HG02588 (cell line): ENCODE measurements around the gene SERPINB12.

Experiments used
- ATAC-seq: cut with Tn5 transposase; IDR thresholded peaks from one replicate; pipeline ENCODE4 v1.9.1; 2021; ENCODE audit warnings: mild to moderate bottlenecking, moderate library complexity; ENCODE audit not compliant: unreplicated experiment

Gene SERPINB12

GRCh38 chr18:63550068-63550467 lies 7.9 kb downstream of the SERPINB12 start:
- ATAC-seq, result no peak

GRCh38 chr18:63551769-63552168 lies 9.6 kb downstream of the SERPINB12 start:
- ATAC-seq, result no peak

- ATAC-seq, result no peak
Measured at GRCh38 chr18:63552581-63552980, 10.4 kb downstream of the SERPINB12 start.

GRCh38 chr18:63553081-63553480 lies 10.9 kb downstream of the SERPINB12 start:
- ATAC-seq, result no peak

- ATAC-seq, result no peak
Measured at GRCh38 chr18:63559567-63560491, 17.7 kb downstream of the SERPINB12 start.

GRCh38 chr18:63562284-63562683 lies 20.1 kb downstream of the SERPINB12 start:
- ATAC-seq, result peak; percentile 85

GRCh38 chr18:63564021-63564420 lies 21.9 kb downstream of the SERPINB12 start:
- ATAC-seq, result no peak

- ATAC-seq, result no peak
Measured at GRCh38 chr18:63564561-63564960, 22.4 kb downstream of the SERPINB12 start.

GRCh38 chr18:63567276-63567675 lies 25.1 kb downstream of the SERPINB12 start:
- no peak for ATAC-seq

- no peak for ATAC-seq
Measured at GRCh38 chr18:63567825-63568224, 25.7 kb downstream of the SERPINB12 start.

GRCh38 chr18:63570721-63571120 lies 28.6 kb downstream of the SERPINB12 start:
- no peak for ATAC-seq

- no peak for ATAC-seq
Measured at GRCh38 chr18:63575681-63576080, 33.5 kb downstream of the SERPINB12 start.

- peak; percentile 53 for ATAC-seq
Measured at GRCh38 chr18:63578357-63578958, 36.3 kb downstream of the SERPINB12 start.

- no peak for ATAC-seq
Measured at GRCh38 chr18:63579616-63580015, 37.4 kb downstream of the SERPINB12 start.

- ATAC-seq, result no peak
Measured at GRCh38 chr18:63585988-63586387, 43.8 kb downstream of the SERPINB12 start.

- ATAC-seq, result no peak
Measured at GRCh38 chr18:63586431-63586830, 44.3 kb downstream of the SERPINB12 start.

- no peak for ATAC-seq
Measured at GRCh38 chr18:63586966-63587365, 44.8 kb downstream of the SERPINB12 start, which contains the start of gene SERPINB13. TSS of gene SERPINB13 (plus strand) at chr18:63587343. CDS start at chr18:63588668, 1,325 bp downstream.

- no peak for ATAC-seq
Measured at GRCh38 chr18:63588909-63589308, 46.7 kb downstream of the SERPINB12 start.

- ATAC-seq, result no peak
Measured at GRCh38 chr18:63590373-63590772, 48.2 kb downstream of the SERPINB12 start.

- ATAC-seq, result no peak
Measured at GRCh38 chr18:63590966-63591695, 49.0 kb downstream of the SERPINB12 start.

- ATAC-seq, result no peak
Measured at GRCh38 chr18:63591725-63592124, 49.6 kb downstream of the SERPINB12 start.
